NCI-H748 (cell line): ENCODE results near the gene PDE9A.
"Not testable (repeated sequence)": the region's sequence is repeated elsewhere in the genome, so short reads cannot be mapped to it uniquely, and the experiment has no call there.

Source experiments
- DNase-seq: peaks from one replicate; lab custom pipeline; 2025; ENCODE audit not compliant: unreplicated experiment; lab: John Stamatoyannopoulos, UW

Gene PDE9A

GRCh38 chr21:42786884-42787283 is 133.5 kb downstream of the PDE9A start:
- no peak for DNase-seq

- no peak for DNase-seq
Measured at GRCh38 chr21:42787613-42788012, 134.2 kb downstream of the PDE9A start.

DNA sequence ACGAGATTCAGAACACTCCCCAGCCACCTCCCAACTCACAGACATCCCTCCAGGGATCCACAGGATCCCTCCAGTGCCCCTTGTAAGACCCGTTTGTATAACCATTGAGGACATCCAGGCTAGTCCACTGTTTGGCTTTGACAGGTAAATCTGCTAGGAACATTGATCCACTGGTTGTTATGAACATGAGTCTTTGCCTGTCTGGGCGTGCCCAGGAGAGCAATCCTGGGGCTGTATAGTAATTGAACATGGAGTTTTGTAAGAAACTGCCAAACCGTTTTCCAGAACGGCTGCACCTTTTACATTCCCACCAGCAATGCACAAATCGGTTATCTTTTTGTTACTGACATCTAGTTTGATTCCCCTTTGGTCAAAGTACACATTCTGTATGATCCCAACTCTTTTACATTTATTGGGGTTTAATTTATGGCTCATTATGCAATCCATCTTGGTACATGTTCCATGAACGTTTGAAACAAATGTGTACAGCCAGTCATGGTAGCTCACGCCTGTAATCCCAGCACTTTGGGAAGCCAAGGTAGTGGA is 137.2 kb downstream of the PDE9A start:
- DNase-seq, result no peak

- DNase-seq, result no peak
Measured at GRCh38 chr21:42793774-42794173, 140.4 kb downstream of the PDE9A start.

DNA sequence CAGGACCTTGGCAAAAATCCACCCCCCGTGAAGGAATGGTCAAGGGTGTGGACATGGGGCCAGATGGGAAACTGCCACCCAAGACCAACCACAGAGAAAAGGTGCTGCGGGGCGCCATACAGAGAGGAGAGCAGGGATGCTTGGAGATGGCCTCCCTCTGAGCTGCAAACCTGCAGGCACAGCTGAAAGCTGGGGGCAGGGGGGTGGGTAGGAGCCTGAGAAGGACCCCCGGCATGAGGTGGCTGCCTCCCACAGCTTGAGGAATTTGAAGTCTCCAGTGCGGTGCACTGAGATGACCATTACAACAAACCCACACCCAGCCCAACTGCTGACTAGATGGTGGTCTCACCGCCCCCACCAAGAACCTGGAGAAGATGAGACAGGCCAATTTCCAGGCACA is 141.1 kb downstream of the PDE9A start:
- no peak for DNase-seq

DNA sequence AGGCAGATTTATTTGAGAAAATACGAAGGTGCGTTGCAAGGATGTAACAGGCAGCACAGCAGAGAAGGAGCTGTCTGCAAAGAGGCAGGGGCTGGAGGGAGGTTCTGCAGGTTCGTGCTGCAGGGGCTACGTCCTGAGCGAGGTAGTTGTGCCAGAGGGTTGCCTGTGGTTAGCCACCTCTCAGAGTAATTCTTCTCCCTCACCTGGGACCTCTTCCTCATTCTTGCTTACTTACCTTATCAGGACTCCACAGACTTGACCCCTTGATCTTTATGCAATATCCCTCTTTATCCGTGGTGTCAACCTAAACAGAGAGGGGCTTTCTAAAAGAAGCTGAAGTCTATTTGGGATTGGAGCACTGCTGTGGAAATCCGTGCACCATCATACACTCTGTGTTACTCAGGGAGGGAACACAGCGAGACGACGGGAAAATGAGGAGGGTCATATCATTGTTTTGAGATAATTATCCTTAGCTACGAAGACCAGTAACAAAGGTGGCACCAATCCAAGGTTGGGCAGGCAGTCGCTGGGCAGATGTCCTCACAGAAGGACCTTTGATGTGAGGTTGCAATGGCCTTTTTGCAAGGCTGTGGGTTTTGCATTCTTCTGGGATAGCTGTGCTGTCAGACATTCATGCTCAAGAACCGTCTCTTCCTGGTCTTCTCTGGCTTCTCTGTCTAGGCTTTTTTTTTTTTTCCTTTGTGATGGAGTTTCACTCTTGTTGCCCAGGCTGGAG is 143.1 kb downstream of the PDE9A start:
- DNase-seq, result peak; percentile 28

- no peak for DNase-seq
Measured at GRCh38 chr21:42797522-42797921, 144.1 kb downstream of the PDE9A start.

- no peak for DNase-seq
Measured at GRCh38 chr21:42798106-42798505, 144.7 kb downstream of the PDE9A start.

- DNase-seq, result no peak
Measured at GRCh38 chr21:42799516-42799915, 146.1 kb downstream of the PDE9A start.

DNA sequence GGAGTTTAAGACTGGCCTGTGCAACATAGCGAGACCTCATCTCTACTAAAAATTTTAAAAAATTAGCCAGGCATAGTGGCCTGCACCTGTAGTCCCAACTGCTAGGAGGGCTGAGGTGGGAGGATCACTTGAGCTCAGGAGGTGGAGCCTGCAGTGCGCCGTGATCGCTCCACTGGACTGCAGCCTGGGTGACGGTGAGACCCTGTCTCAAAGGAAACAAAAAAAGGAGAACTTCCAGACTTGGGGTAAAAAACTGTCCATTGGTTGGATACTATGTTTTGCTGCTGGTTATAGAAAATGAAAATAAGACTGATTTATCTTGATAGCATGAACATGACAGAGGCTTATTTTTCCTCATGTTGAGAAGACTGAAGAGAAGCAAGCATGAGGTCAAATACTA is 146.5 kb downstream of the PDE9A start:
- DNase-seq, result no peak

DNA sequence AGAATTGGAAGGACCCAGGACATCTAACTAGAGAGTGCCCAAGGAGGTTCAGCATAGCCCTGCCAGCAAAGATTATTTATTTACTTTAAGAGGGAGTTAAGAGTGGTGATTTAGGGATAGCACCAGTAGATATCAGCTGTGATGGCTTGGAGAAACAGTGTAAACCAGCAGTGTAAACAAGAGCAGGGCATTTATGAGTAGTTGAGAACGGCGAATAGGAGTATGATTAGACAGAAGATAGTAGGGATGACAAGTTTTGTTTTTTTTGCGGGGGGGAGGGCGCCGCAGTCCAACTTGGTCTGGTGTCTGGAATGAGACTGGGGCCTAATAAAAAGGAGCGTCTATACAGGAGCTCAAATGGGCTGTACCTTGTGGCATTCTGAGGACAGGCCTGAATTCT is 148.2 kb downstream of the PDE9A start:
- not testable (repeated sequence) for DNase-seq

DNA sequence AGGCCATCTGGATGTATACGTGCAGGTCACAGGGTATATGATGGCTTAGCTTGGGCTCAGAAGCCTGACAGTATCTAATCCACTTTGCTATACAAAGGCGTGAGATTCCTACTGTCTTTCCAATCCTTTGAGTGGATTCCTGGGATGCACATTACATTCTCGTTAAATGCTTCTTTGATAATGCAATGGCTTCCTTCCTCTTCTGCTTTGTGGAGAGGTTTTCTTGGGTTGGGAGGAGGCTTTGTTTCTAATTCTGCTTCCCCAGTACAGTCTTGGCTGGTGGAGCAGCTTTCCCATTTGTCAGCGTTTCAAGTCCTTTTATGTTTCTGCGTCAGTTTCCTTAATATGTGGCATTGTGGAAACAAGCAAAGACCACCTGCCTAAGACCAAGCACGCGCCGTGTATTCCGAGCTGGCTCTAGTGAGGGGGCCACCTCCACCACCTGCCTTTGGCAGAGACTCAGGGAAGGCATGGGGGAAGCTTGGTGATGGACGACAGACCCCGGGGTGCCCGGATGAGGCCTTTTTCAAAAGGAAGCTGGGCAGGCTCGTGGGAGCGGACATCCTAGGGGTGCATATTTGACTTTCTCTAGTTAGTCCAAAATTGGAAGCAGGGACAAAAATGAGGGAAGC is 153.2 kb downstream of the PDE9A start:
- DNase-seq, result no peak

GRCh38 chr21:42807293-42807895 is 154.0 kb downstream of the PDE9A start:
- DNase-seq, result not testable (repeated sequence)

GRCh38 chr21:42807938-42808613 is 154.7 kb downstream of the PDE9A start:
- no peak for DNase-seq

- DNase-seq, result no peak
Measured at GRCh38 chr21:42809171-42809570, 155.8 kb downstream of the PDE9A start.

DNA sequence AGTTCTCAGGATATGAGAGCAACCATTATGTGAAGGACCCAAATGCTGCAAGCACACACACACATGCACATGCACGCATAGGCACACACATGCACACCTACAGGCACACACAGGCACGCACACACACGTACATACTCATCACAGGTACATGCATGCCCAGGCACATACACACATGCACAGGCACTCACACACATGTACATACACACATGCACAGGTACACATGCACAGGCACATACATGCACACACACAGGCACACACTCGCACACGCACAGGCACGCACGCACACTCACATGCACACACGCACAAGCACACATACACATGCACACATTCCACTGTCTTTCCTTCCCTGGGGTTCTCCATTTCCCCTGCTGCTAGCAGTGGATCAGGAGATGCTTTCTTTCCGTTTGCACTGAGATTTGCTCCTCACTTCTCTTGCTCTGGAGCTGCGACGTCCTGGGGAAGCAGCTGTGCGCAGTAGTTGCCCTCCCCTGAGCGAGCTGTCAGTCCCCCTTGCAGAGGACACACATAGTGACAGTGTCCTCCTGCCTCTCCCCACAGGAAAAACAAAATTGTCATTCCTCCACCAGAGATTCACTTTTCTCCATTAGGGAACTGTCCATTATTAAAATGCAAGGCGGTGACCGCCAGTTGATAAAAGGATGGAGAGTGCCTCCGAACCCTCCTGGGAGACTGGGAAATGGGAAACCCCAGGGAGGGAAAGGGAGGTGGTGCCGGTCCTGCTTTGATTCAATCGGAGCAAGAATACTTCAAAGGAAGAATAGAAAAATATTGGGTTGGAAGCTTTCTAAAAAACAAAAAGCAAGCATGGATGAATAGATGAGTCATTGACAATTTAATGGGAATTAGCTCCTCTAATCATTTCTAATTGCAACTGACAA is 156.4 kb downstream of the PDE9A start:
- DNase-seq, result no peak

GRCh38 chr21:42811960-42812359 is 158.5 kb downstream of the PDE9A start:
- DNase-seq, result no peak

DNA sequence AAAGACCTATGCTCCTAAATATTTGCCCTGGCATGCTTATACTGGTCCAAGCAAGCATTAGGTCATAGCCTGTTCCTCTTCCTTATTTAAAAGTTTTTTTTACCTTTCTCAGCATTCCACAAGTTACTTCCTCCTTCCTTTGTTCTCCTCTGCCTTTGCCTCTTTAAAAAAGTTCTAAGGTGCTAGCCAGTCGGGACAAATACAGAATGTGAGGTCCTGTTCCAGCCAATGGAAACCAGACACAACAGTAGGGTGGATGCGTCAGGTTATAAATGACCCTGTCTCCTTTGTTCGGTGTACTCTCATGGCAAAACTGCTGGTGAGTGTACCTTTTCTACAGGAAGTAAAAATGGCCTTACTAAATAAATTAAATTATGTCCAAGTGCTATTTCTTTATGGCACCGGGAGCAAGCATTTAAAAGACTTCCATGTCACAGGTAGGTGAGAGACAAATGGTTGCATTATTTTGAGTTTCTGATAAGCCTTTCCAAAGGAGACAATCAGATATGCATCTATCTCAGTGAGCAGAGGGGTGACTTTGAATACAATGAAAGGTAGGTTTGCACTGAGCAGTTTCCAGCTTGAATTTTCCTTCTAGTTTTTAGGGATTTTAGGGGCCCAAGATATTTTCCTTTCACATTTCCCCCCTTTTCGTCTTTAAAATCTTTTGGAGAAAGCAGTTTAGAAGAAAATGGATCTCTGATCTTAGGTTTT is 159.3 kb downstream of the PDE9A start:
- not testable (repeated sequence) for DNase-seq

DNA sequence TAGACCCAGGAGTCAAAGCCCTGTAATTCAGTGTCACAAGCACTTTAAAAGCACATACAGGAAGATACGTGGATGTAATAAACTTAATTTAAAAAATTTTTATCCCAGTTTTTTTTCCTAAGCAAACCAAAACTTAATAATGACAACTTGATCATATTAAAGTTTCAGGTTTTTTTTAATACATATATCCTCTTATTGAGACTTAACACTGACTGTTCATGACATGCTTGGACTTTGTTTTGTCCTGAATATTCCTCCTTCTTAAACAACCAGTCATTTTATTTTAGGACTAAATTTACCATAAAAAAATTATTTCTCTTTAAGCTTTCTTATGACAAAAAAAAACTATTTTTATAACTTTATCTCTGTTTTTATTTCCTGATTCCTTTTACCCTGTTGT is 161.8 kb downstream of the PDE9A start:
- DNase-seq, result peak; percentile 7

DNA sequence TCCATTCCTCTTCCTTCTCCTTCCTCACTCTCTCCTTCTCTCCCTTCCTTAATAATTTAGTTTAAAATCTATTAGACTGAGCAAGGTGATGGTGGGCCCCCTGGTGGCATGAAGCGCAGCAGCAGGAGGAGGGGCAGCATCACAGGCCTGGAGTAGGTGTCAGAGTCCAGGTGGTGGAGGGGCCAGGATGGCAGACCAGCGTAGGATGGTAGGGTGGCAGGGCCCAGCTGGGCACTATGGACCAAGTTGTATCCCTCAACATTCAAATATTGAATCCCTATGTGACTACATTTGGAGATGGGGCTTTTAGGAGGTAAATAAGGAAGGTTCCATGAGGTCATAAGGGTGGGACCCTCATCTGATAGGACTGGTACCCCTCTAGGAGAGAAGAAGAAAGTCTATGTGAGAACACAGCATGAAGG is 164.9 kb downstream of the PDE9A start:
- peak; percentile 48 for DNase-seq
